OCI-LY1 (cell line): Measurements from ENCODE around the gene PIWIL4.

Experiments
- H2AFZ ChIP-seq: fragments of 200-600 bp; sonication (generic), shearing (Covaris generic); 2 replicates; pipeline ENCODE4 v1.6.0; 2014; ENCODE audit warnings: antibody characterized with exemption, mild to moderate bottlenecking, low read length
- H3F3A ChIP-seq: fragments of 200-600 bp; sonication (generic), shearing (Covaris generic); 2 replicates; pipeline ENCODE4 v1.6.0; 2014; ENCODE audit warnings: mild to moderate bottlenecking, antibody characterized with exemption, low read length, moderate library complexity; ENCODE audit not compliant: insufficient read depth
- H3K27ac ChIP-seq: fragments of 200-600 bp; sonication (generic); 2 replicates; pipeline ENCODE4 v1.5.1; 2014; ENCODE audit warnings: low read length, mixed run types, mild to moderate bottlenecking, low read depth; ENCODE audit not compliant: poor library complexity, severe bottlenecking
- H3K27me3 ChIP-seq: fragments of 200-600 bp; sonication (generic); 2 replicates; pipeline ENCODE4 v1.6.0; 2014; ENCODE audit warnings: antibody characterized with exemption, mild to moderate bottlenecking, low read length, moderate library complexity; ENCODE audit not compliant: insufficient read depth
- H3K36me3 ChIP-seq: fragments of 200-600 bp; sonication (generic); 2 replicates; pipeline ENCODE4 v1.6.1; 2014; ENCODE audit warnings: mild to moderate bottlenecking, antibody characterized with exemption, low read length, moderate library complexity, mixed read lengths; ENCODE audit not compliant: insufficient read depth
- H3K4me1 ChIP-seq: fragments of 200-600 bp; sonication (generic); 2 replicates; pipeline ENCODE4 v1.5.1; 2014; ENCODE audit warnings: mild to moderate bottlenecking, low read length, moderate library complexity; ENCODE audit not compliant: insufficient read depth, severe bottlenecking
- H3K4me2 ChIP-seq: fragments of 200-600 bp; sonication (generic), shearing (Covaris generic); 2 replicates; pipeline ENCODE4 v1.6.1; 2014; ENCODE audit warnings: low read length
- H3K4me3 ChIP-seq: fragments of 200-600 bp; sonication (generic); 2 replicates; pipeline ENCODE4 v1.5.1; 2014; ENCODE audit warnings: low read length, low read depth, mild to moderate bottlenecking, mixed read lengths; ENCODE audit not compliant: poor library complexity, severe bottlenecking
- H3K79me2 ChIP-seq: fragments of 200-600 bp; shearing (Covaris generic); 2 replicates; pipeline ENCODE4 v1.6.1; 2016; ENCODE audit warnings: mixed run types, low read length, mixed read lengths; ENCODE audit not compliant: insufficient read depth
- H3K9ac ChIP-seq: fragments of 200-600 bp; sonication (generic), shearing (Covaris generic); 2 replicates; pipeline ENCODE4 v1.6.1; 2014; ENCODE audit warnings: mild to moderate bottlenecking, low read length, mixed read lengths
- H3K9me2 ChIP-seq: fragments of 200-600 bp; sonication (generic), shearing (Covaris generic); 2 replicates; pipeline ENCODE4 v1.6.1; 2014; ENCODE audit warnings: low read depth, mild to moderate bottlenecking, low read length, mixed read lengths
- H3K9me3 ChIP-seq: fragments of 200-600 bp; shearing (Covaris generic); 2 replicates; pipeline ENCODE4 v1.6.1; 2014; ENCODE audit warnings: low read length, mixed read lengths
- H4K20me1 ChIP-seq: fragments of 200-600 bp; sonication (generic), shearing (Covaris generic); 2 replicates; pipeline ENCODE4 v1.6.0; 2016; ENCODE audit warnings: mild to moderate bottlenecking, low read length; ENCODE audit not compliant: insufficient read depth
- CTCF ChIP-seq: fragments of 200-600 bp; sonication (generic), shearing (Covaris generic); IDR thresholded peaks from 2 replicates; pipeline ENCODE4 v1.5.1; 2017; ENCODE audit warnings: mild to moderate bottlenecking, antibody characterized with exemption, low read length, moderate library complexity, mixed read lengths
- EZH2 ChIP-seq: fragments of 200-600 bp; sonication (generic), shearing (Covaris generic); IDR thresholded peaks from 2 replicates; pipeline ENCODE4 v1.8.0; 2017; ENCODE audit warnings: borderline replicate concordance, mixed run types, mild to moderate bottlenecking, antibody characterized with exemption, low read length, moderate library complexity, mixed read lengths

Gene PIWIL4

GRCh38 chr11:94658888-94659287 is 91.7 kb downstream of the PIWIL4 start:
- no peaks in the 10 kb centered on the region for H3K9me3 ChIP-seq
- no peaks in the 10 kb centered on the region for H4K20me1 ChIP-seq
- H3F3A ChIP-seq, result no peaks in the 10 kb centered on the region
- H3K9me2 ChIP-seq, result no peaks in the 10 kb centered on the region
- no peaks in the 10 kb centered on the region for H3K27me3 ChIP-seq
- no peak for TF ChIP-seq EZH2
- no peak for TF ChIP-seq CTCF
- no peak overlapping the region for H3K27ac ChIP-seq
- no peaks in the 10 kb centered on the region for H3K4me1 ChIP-seq
- H3K4me2 ChIP-seq, result no peak overlapping the region
- H3K4me3 ChIP-seq, result no peak overlapping the region
- no peaks in the 10 kb centered on the region for H3K36me3 ChIP-seq
- no peak overlapping the region for H3K9ac ChIP-seq
- no peak overlapping the region for H2AFZ ChIP-seq
- H3K79me2 ChIP-seq, result no peaks in the 10 kb centered on the region

- no peak overlapping the region for H3K27ac ChIP-seq
- TF ChIP-seq EZH2, result no peak
- TF ChIP-seq CTCF, result no peak
Measured at GRCh38 chr11:94661444-94661843, 94.3 kb downstream of the PIWIL4 start.

GRCh38 chr11:94662065-94662779 is 95.1 kb downstream of the PIWIL4 start:
- Histone ChIP-seq H3K9ac (no peak overlapping the region), H3K9me2 (no peaks in the 10 kb centered on the region), H3K9me3 (no peaks in the 10 kb centered on the region), H3K79me2 (no peaks in the 10 kb centered on the region), H2AFZ (no peak overlapping the region), H3K27me3 (no peaks in the 10 kb centered on the region), H3K27ac (no peak overlapping the region), H3K36me3 (no peaks in the 10 kb centered on the region), H3F3A (no peaks in the 10 kb centered on the region), H3K4me1 (no peaks in the 10 kb centered on the region), H3K4me2 (no peak overlapping the region), H3K4me3 (no peak overlapping the region), H4K20me1 (no peaks in the 10 kb centered on the region)
- no peak for TF ChIP-seq EZH2
- no peak for TF ChIP-seq CTCF

More at GRCh38 chr11:94661444-94661843, 94.3 kb downstream of the PIWIL4 start:
- Histone ChIP-seq H4K20me1 (no peaks in the 10 kb centered on the region), H3K9me2 (no peaks in the 10 kb centered on the region), H3K4me1 (no peaks in the 10 kb centered on the region), H2AFZ (no peak overlapping the region), H3K4me3 (no peak overlapping the region), H3K79me2 (no peaks in the 10 kb centered on the region), H3K36me3 (no peaks in the 10 kb centered on the region), H3K4me2 (no peak overlapping the region), H3K9ac (no peak overlapping the region), H3K9me3 (no peaks in the 10 kb centered on the region), H3K27me3 (no peaks in the 10 kb centered on the region), H3F3A (no peaks in the 10 kb centered on the region)
